H9 (cell line): ENCODE data around the gene HIPK2. TPM values are rescaled to one million over a fixed set of nuclear protein-coding genes. Genes with fewer than 3 reads are reported as not detected.

Experiments
- DNase-seq: peaks from one replicate; pipeline ENCODE4 v3.0.0-alpha.2; 2017
- H2AFZ ChIP-seq: one replicate; pipeline ENCODE4 v1.6.1; 2013; ENCODE audit warnings: mild to moderate bottlenecking, low read length, control low read depth, moderate library complexity
- H2AK5ac ChIP-seq: 2 replicates; pipeline ENCODE4 v1.6.1; 2013; ENCODE audit warnings: low read length, control low read depth, mixed read lengths; ENCODE audit not compliant: insufficient read length
- H2BK120ac ChIP-seq: one replicate; pipeline ENCODE4 v1.6.1; 2013; ENCODE audit warnings: low read depth, mild to moderate bottlenecking, low read length, control low read depth, inconsistent platforms; ENCODE audit not compliant: poor library complexity, severe bottlenecking
- H2BK12ac ChIP-seq: 2 replicates; pipeline ENCODE4 v1.6.1; 2013; ENCODE audit warnings: low read length, control low read depth, mixed read lengths, low read depth; ENCODE audit not compliant: insufficient read length
- H2BK15ac ChIP-seq: 2 replicates; pipeline ENCODE4 v1.6.1; 2013; ENCODE audit warnings: low read depth, low read length, control low read depth
- H2BK20ac ChIP-seq: one replicate; pipeline ENCODE4 v1.6.1; 2013; ENCODE audit warnings: low read depth, mild to moderate bottlenecking, low read length, control low read depth, inconsistent platforms; ENCODE audit not compliant: poor library complexity, severe bottlenecking
- H2BK5ac ChIP-seq: 2 replicates; pipeline ENCODE4 v1.6.1; 2013; ENCODE audit warnings: low read length, control low read depth, mixed read lengths; ENCODE audit not compliant: insufficient read length
- H3K14ac ChIP-seq: 2 replicates; pipeline ENCODE4 v1.6.1; 2013; ENCODE audit warnings: low read length, control low read depth; ENCODE audit not compliant: insufficient read depth
- H3K18ac ChIP-seq: 2 replicates; pipeline ENCODE4 v1.6.1; 2013; ENCODE audit warnings: low read depth, mild to moderate bottlenecking, mixed read lengths, low read length, control low read depth; ENCODE audit not compliant: insufficient read length
- H3K23ac ChIP-seq: 2 replicates; pipeline ENCODE4 v1.6.1; 2013; ENCODE audit warnings: low read length, control low read depth, mixed read lengths, low read depth; ENCODE audit not compliant: insufficient read length
- H3K23me2 ChIP-seq: 2 replicates; pipeline ENCODE4 v1.6.1; 2013; ENCODE audit warnings: low read depth, mild to moderate bottlenecking, mixed read lengths, low read length, control low read depth; ENCODE audit not compliant: insufficient read length, poor library complexity, severe bottlenecking
- H3K27ac ChIP-seq: 2 replicates; pipeline ENCODE4 v1.5.1; 2013; ENCODE audit warnings: low read length, control low read depth, mixed read lengths, low read depth; ENCODE audit not compliant: insufficient read length
- H3K27me3 ChIP-seq: 2 replicates; pipeline ENCODE4 v1.6.1; 2013; ENCODE audit warnings: low read length, control low read depth, inconsistent platforms; ENCODE audit not compliant: insufficient read depth
- H3K4ac ChIP-seq: 2 replicates; pipeline ENCODE4 v1.6.1; 2013; ENCODE audit warnings: low read depth, mild to moderate bottlenecking, control low read depth, inconsistent platforms, low read length, moderate library complexity
- H3K4me1 ChIP-seq: 2 replicates; pipeline ENCODE4 v1.6.1; 2013; ENCODE audit warnings: low read length, control low read depth, inconsistent platforms; ENCODE audit not compliant: insufficient read depth
- H3K4me2 ChIP-seq: 2 replicates; pipeline ENCODE4 v1.6.1; 2013; ENCODE audit warnings: low read length, control low read depth, mixed read lengths; ENCODE audit not compliant: insufficient read length, insufficient read depth
- H3K56ac ChIP-seq: 2 replicates; pipeline ENCODE4 v1.6.1; 2013; ENCODE audit warnings: low read depth, mild to moderate bottlenecking, mixed read lengths, low read length, control low read depth; ENCODE audit not compliant: insufficient read length
- H3K79me1 ChIP-seq: 2 replicates; pipeline ENCODE4 v1.6.1; 2013; ENCODE audit warnings: low read depth, mild to moderate bottlenecking, moderate library complexity, low read length, control low read depth, inconsistent platforms; ENCODE audit not compliant: insufficient read depth, poor library complexity, severe bottlenecking
- H3K79me2 ChIP-seq: 2 replicates; pipeline ENCODE4 v1.6.1; 2013; ENCODE audit warnings: low read length, control low read depth, inconsistent platforms; ENCODE audit not compliant: insufficient read depth
- H3K9ac ChIP-seq: 2 replicates; pipeline ENCODE4 v1.6.1; 2013; ENCODE audit warnings: low read length, control low read depth, mixed read lengths; ENCODE audit not compliant: insufficient read length; ENCODE audit errors: extremely low read depth
- H3K9me3 ChIP-seq: one replicate; pipeline ENCODE4 v1.6.1; 2013; ENCODE audit warnings: low read depth, low read length, inconsistent platforms; ENCODE audit not compliant: control insufficient read depth
- H3T11ph ChIP-seq: one replicate; pipeline ENCODE4 v1.6.1; 2013; ENCODE audit warnings: mild to moderate bottlenecking, low read length, control low read depth, inconsistent platforms
- H4K20me1 ChIP-seq: one replicate; pipeline ENCODE4 v1.6.1; 2013; ENCODE audit not compliant: control insufficient read depth, insufficient read length, insufficient read depth
- H4K5ac ChIP-seq: 2 replicates; pipeline ENCODE4 v1.6.1; 2013; ENCODE audit warnings: low read depth, mild to moderate bottlenecking, mixed read lengths, low read length, control low read depth; ENCODE audit not compliant: insufficient read length
- H4K8ac ChIP-seq: replicated peaks from 2 replicates; pipeline ENCODE4 v1.6.1; 2013; ENCODE audit warnings: low read length, control low read depth, mixed read lengths, low read depth; ENCODE audit not compliant: insufficient read length
- H4K91ac ChIP-seq: 2 replicates; pipeline ENCODE4 v1.6.1; 2013; ENCODE audit warnings: low read depth, mild to moderate bottlenecking, moderate library complexity, mixed read lengths, low read length, control low read depth; ENCODE audit not compliant: insufficient read length
- H3K27ac Mint-ChIP-seq, 3 experiments: 2 replicates in 2 of 3; 3 replicates in 1 of 3; pipeline ENCODE4 v1.8.0; 2020 to 2021; ENCODE audit warnings: mixed read lengths in 3 of 3, mild to moderate bottlenecking in 1 of 3, moderate library complexity in 1 of 3
- H3K27me3 Mint-ChIP-seq: 2 replicates; pipeline ENCODE4 v1.8.0; 2021; ENCODE audit warnings: low read depth, mild to moderate bottlenecking, moderate library complexity, mixed read lengths
- H3K36me3 Mint-ChIP-seq, 3 experiments: 2 replicates in 2 of 3; 3 replicates in 1 of 3; pipeline ENCODE4 v1.8.0; 2020 to 2021; ENCODE audit warnings: low read depth in 3 of 3, mixed read lengths in 3 of 3; ENCODE audit not compliant: insufficient read depth in 1 of 3
- H3K4me1 Mint-ChIP-seq, 2 experiments: 2 replicates each; pipeline ENCODE4 v1.8.0; 2020; ENCODE audit warnings: mixed read lengths in 2 of 2
- H3K4me3 Mint-ChIP-seq, 2 experiments: 2 replicates in 1 of 2; 3 replicates in 1 of 2; pipeline ENCODE4 v1.8.0; 2020 to 2021; ENCODE audit warnings: mild to moderate bottlenecking in 2 of 2, mixed read lengths in 2 of 2, moderate library complexity in 1 of 2
- H3K9me3 Mint-ChIP-seq, 2 experiments: 2 replicates in 1 of 2; 3 replicates in 1 of 2; pipeline ENCODE4 v1.8.0; 2020; ENCODE audit warnings: mild to moderate bottlenecking in 2 of 2, mixed read lengths in 2 of 2, moderate library complexity in 1 of 2
- CTCF ChIP-seq: fragments of 200-600 bp; sonication (generic); conservative IDR thresholded peaks from 3 replicates; pipeline ENCODE4 v1.8.0; 2021; ENCODE audit warnings: antibody characterized with exemption, mild to moderate bottlenecking
- WGBS: extraction: QIAGEN DNeasy Blood & Tissue Kit; methylation state at CpG from one replicate; pipeline ENCODE4 v1.1.7; 2013; ENCODE audit warnings: missing lambda C conversion rate, low lambda C conversion rate, mixed read lengths; ENCODE audit not compliant: insufficient read length; ENCODE audit errors: extremely low coverage; 5-methylcytosine and 5-hydroxymethylcytosine counted together
- total RNA-seq: library from RNA; stranded (reverse); gene quantifications from 2 replicates; pipeline ENCODE4 v1.2.1, GENCODE V29; 2021

HIPK2 gene
- total RNA-seq, 1 experiment from 2014 or later = 21.9 TPM

- Histone ChIP-seq H3K79me1 (no peaks in the 10 kb centered on the region), H2BK15ac (no peak overlapping the region), H2BK120ac (no peak overlapping the region), H3K23me2 (no peaks in the 10 kb centered on the region), H4K20me1 (no peaks in the 10 kb centered on the region), H3K23ac (no peak overlapping the region), H3K27ac (no peak overlapping the region), H3K14ac (no peak overlapping the region), H2AK5ac (no peak overlapping the region), H3K4me1 (no peaks in the 10 kb centered on the region; the same call in 1 of the 2 replicates), H2AFZ (no peak overlapping the region), H3K9ac (no peak overlapping the region), H4K8ac (no peak overlapping the region), H2BK20ac (no peak overlapping the region), H3K27me3 (no peaks in the 10 kb centered on the region), H3K4ac (no peak overlapping the region), H2BK12ac (no peak overlapping the region), H3K9me3 (no peaks in the 10 kb centered on the region), H2BK5ac (no peak overlapping the region), H4K91ac (no peak overlapping the region), H3K56ac (no peak overlapping the region), H3T11ph (no peak overlapping the region), H3K18ac (no peak overlapping the region), H4K5ac (no peak overlapping the region), H3K79me2 (0 out of 2 replicates have a peak, but pooled peaks cover 2% of the 10 kb centered on the region), H3K4me2 (no peak overlapping the region)
- WGBS = no CpG with 5 or more reads among the region's 4 CpGs
- peaks cover 7 to 15% of the 10 kb centered on the region in 2 experiments for H3K4me1 Mint-ChIP-seq
- H3K4me3 Mint-ChIP-seq = no peak overlapping the region
- DNase-seq = no peak
- TF ChIP-seq CTCF = no peak
- no peaks in the 10 kb centered on the region; the same call in 1 of the 2 replicates for H3K27me3 Mint-ChIP-seq
- H3K9me3 Mint-ChIP-seq = no peaks in the 10 kb centered on the region
- H3K27ac Mint-ChIP-seq = no peak overlapping the region
- H3K36me3 Mint-ChIP-seq = peaks cover 0 to 6% (median 0%) of the 10 kb centered on the region in 3 experiments; a peak in 1 of 7 replicates
Measured at GRCh38 chr7:139768249-139768824, 9.5 kb downstream of the HIPK2 start.
